ENCODE data around the gene MCTS1. TPM values are rescaled to one million over a fixed set of nuclear protein-coding genes. Genes with fewer than 3 reads are reported as not detected.
"Not testable (repeated sequence)": the region's sequence is repeated elsewhere in the genome, so short reads cannot be mapped to it uniquely, and the experiment has no call there.

MCTS1 gene
- total and polyA plus RNA-seq, 2 donors (not counting 3 experiments of a cell fraction or from before 2014, with no cell fraction given), result 36.1 to 70.0 TPM

- CTCF ChIA-PET, result no interaction called here
- intact Hi-C loops (cut with micrococcal nuclease), result no loop called here
- BruUV-seq (replicated peaks), result no TSS peak
Observed at GRCh38 chrX:120647127-120647526, 43.2 kb downstream of the MCTS1 start.

DNA sequence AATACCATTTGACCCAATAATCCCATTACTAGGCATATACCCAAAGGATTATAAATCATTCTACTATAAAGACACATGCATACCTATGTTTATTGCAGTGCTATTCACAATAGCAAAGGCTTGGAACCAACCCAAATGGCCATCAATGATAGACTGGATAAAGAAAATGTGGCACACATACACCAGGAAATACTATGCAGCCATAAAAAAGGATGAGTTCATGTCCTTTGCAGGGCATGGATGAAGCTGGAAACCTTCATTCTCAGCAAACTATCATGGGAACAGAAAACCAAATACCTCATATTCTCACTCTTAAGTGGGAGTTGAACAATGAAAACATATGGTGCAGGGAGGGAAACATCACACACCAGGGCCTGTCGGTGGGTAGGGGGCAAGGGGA lies 48.4 kb downstream of the MCTS1 start:
- BruUV-seq (replicated peaks); dilution Hi-C loops (cut with MboI; ENCODE audit: extremely low pct_ligation_motif_present, low sequenced_read_pairs); DNase-seq (ENCODE audit: low read depth, low spot score); H4K20me1 ChIP-seq (replicated peaks; ENCODE audit: control insufficient read depth, extremely low read depth, insufficient read depth, low read length); POLR2A ChIA-PET; H3K27me3 ChIP-seq (ENCODE audit: control insufficient read depth in 2 of 2, insufficient read depth in 2 of 2, low read length in 2 of 2); H2AFZ ChIP-seq (ENCODE audit: low read depth, low read length); CTCF ChIA-PET; H3K79me2 ChIP-seq (ENCODE audit: control insufficient read depth, insufficient read depth, low read length); H3K9me1 ChIP-seq (replicated peaks; ENCODE audit: control insufficient read depth, extremely low read depth, insufficient read depth, low read length); H3K4me1 ChIP-seq (ENCODE audit: control insufficient read depth, extremely low read depth, insufficient read depth, low read length); FAIRE-seq; intact Hi-C loops (cut with micrococcal nuclease); H3K9me3 ChIP-seq (replicated peaks; ENCODE audit: control insufficient read depth, insufficient read depth, low read length); H3K4me2 ChIP-seq (ENCODE audit: insufficient read depth, low read length); H3K36me3 ChIP-seq (ENCODE audit: control insufficient read depth in 2 of 2, extremely low read depth in 1 of 2, insufficient read depth in 2 of 2, low read length in 2 of 2); H3K4me3 ChIP-seq (replicated peaks in 1 of 3; ENCODE audit: insufficient read depth in 1 of 3, low read depth in 1 of 3, low read length in 3 of 3); H3K9ac ChIP-seq (replicated peaks; ENCODE audit: extremely low read depth, insufficient read depth, low read length); H3K27ac ChIP-seq (ENCODE audit: insufficient read depth, low read depth, low read length): not testable (repeated sequence)

More at GRCh38 chrX:120647127-120647526, 43.2 kb downstream of the MCTS1 start:
- Histone ChIP-seq H3K4me2 (ENCODE audit: insufficient read depth, low read length) (no peak overlapping the region), H3K27ac (ENCODE audit: insufficient read depth, low read depth, low read length) (no peak overlapping the region), H4K20me1 (replicated peaks; ENCODE audit: control insufficient read depth, extremely low read depth, insufficient read depth, low read length) (no peaks in the 10 kb centered on the region), H2AFZ (ENCODE audit: low read depth, low read length) (peak overlapping the region; percentile 73), H3K79me2 (ENCODE audit: control insufficient read depth, insufficient read depth, low read length) (no peaks in the 10 kb centered on the region), H3K9me1 (replicated peaks; ENCODE audit: control insufficient read depth, extremely low read depth, insufficient read depth, low read length) (no peaks in the 10 kb centered on the region), H3K4me1 (ENCODE audit: control insufficient read depth, extremely low read depth, insufficient read depth, low read length) (peaks cover 9% of the 10 kb centered on the region), H3K4me3 (replicated peaks in 1 of 3; ENCODE audit: insufficient read depth in 1 of 3, low read depth in 1 of 3, low read length in 3 of 3) (no peak overlapping the region), H3K9ac (replicated peaks; ENCODE audit: extremely low read depth, insufficient read depth, low read length) (no peak overlapping the region), H3K27me3 (ENCODE audit: control insufficient read depth in 2 of 2, insufficient read depth in 2 of 2, low read length in 2 of 2) (no peaks in the 10 kb centered on the region), H3K9me3 (replicated peaks; ENCODE audit: control insufficient read depth, insufficient read depth, low read length) (no peaks in the 10 kb centered on the region), H3K36me3 (ENCODE audit: control insufficient read depth in 2 of 2, extremely low read depth in 1 of 2, insufficient read depth in 2 of 2, low read length in 2 of 2) (no peaks in the 10 kb centered on the region)
- POLR2A ChIA-PET, result no interaction called here
- TF ChIP-seq POLR2A (IDR thresholded peaks at IDR 0.05; ENCODE audit: low read depth, low read length), result no peak
- TF ChIP-seq, protein P1, sequence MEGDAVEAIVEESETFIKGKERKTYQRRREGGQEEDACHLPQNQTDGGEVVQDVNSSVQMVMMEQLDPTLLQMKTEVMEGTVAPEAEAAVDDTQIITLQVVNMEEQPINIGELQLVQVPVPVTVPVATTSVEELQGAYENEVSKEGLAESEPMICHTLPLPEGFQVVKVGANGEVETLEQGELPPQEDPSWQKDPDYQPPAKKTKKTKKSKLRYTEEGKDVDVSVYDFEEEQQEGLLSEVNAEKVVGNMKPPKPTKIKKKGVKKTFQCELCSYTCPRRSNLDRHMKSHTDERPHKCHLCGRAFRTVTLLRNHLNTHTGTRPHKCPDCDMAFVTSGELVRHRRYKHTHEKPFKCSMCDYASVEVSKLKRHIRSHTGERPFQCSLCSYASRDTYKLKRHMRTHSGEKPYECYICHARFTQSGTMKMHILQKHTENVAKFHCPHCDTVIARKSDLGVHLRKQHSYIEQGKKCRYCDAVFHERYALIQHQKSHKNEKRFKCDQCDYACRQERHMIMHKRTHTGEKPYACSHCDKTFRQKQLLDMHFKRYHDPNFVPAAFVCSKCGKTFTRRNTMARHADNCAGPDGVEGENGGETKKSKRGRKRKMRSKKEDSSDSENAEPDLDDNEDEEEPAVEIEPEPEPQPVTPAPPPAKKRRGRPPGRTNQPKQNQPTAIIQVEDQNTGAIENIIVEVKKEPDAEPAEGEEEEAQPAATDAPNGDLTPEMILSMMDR (IDR thresholded peaks at IDR 0.05; ENCODE audit: extremely low read depth in 1 of 2, insufficient read depth in 1 of 2, low read depth in 1 of 2, low read length in 2 of 2), result no peak
- TF ChIP-seq POLR2AphosphoS5 (IDR thresholded peaks at IDR 0.05; ENCODE audit: insufficient read depth, low read depth, low read length), result no peak
- TF ChIP-seq GATA2 (IDR thresholded peaks at IDR 0.05; ENCODE audit: insufficient read depth, insufficient read length, low read depth, low read length), result no peak
- no peak for TF ChIP-seq FOS (IDR thresholded peaks at IDR 0.05; ENCODE audit: borderline replicate concordance, insufficient read depth, low read length)
- no peak for TF ChIP-seq EZH2 (IDR thresholded peaks at IDR 0.05; ENCODE audit: borderline replicate concordance, low read depth, low read length, severe bottlenecking)
- no peak for TF ChIP-seq MAX (IDR thresholded peaks at IDR 0.05; ENCODE audit: insufficient read depth, insufficient read length)
- no peak for TF ChIP-seq JUN (IDR thresholded peaks at IDR 0.05; ENCODE audit: borderline replicate concordance, insufficient read depth, insufficient read length, low read depth)
- DNase-seq (ENCODE audit: low read depth, low spot score), result peak; percentile 17
- dilution Hi-C loops (cut with MboI; ENCODE audit: extremely low pct_ligation_motif_present, low sequenced_read_pairs), result no loop called here
- FAIRE-seq, result peak; percentile 97

All from endothelial cell of umbilical vein (primary cell).